NCI-H226 (cell line): ENCODE results near the gene DMRT2.
A peak's percentile ranks its signal among the peaks of the same experiment; 100 is the strongest.

ENCODE experiments used
- DNase-seq: peaks from one replicate; pipeline ENCODE4 v3.0.0-alpha.2; 2015

DMRT2 gene

GRCh38 chr9:1047591-1048230 is 2.4 kb upstream of the DMRT2 start:
- no peak for DNase-seq

DNA sequence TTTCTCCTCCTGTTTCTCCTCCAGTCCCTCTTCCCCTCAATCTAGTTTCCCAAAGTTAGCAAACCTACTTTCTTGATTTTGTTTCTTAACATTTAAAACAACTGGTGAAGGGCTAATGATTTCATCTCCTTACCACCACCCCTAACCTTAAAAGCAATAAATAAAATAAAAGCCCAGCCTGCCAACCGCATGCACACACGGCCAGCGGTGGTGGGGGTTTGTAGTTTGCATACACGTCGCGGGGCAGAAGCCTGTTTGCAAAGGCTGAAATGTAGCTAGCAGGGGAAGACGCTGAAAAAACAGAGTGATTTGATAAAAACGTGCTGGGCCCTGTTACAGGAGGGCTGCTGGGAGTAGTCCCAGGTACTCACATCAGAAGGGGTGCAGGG is 1.9 kb upstream of the DMRT2 start:
- DNase-seq = no peak

DNA sequence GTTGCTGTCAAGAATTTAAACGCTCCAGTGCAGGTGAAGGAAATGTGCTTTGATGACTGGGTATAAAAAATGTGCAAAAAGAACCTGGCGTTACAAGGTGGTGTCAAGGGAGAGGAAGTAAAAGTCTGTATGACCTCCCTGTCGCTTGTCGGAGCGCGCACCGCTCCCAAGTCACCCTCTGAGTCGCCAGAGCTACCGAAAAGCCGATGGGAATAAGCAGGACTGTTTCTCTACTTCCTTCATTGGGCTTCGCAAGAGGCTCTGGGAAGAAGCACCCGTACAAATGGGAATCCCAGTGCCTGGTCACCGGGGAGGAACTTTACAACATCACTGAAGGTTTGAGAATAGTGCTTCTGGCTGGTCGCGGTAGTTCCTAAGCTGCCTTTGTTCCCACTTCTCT is 1.3 kb upstream of the DMRT2 start:
- DNase-seq = no peak

GRCh38 chr9:1049641-1050040 is 516 bp upstream of the DMRT2 start:
- no peak for DNase-seq

DNA sequence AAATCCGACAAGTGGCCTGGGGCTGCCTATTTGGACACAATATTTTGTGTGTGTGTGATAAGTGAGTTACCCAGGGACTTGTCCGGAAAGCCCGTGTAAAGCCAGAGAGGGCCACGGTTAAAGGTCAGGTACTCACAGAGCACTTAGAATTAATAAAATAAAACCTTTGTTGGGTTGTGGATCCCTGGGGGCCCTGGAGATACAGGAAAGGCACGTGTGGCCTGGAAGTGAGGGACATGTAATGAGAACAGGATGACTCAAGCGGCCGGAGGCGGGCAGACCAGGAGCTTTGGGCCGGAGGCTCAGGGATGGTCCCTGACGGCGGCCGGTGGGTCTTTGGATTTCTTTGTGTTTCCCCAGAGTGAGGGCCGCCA is 1.0 kb downstream of the DMRT2 start:
- DNase-seq = no peak

DNA sequence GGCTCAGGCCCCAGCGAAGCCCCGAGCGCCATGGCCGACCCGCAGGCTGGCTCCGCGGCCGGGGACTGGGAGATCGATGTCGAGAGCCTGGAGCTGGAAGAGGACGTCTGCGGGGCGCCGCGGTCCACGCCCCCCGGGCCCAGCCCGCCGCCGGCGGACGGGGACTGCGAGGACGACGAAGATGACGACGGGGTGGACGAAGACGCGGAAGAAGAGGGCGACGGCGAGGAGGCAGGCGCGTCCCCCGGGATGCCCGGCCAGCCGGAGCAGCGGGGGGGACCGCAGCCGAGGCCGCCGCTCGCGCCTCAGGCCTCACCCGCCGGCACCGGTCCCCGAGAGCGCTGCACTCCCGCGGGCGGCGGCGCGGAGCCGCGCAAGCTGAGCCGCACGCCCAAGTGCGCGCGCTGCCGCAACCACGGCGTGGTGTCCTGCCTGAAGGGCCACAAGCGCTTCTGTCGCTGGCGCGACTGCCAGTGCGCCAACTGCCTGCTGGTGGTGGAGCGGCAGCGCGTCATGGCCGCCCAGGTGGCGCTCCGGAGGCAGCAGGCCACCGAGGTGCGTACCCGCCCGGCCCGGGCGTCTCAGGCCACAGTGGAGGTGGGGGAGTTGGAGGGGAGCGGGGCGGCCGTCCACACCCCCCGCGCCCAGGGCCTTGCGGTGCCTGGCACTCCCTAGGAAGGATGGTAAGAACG is 1.6 kb downstream of the DMRT2 start:
- no peak for DNase-seq

DNA sequence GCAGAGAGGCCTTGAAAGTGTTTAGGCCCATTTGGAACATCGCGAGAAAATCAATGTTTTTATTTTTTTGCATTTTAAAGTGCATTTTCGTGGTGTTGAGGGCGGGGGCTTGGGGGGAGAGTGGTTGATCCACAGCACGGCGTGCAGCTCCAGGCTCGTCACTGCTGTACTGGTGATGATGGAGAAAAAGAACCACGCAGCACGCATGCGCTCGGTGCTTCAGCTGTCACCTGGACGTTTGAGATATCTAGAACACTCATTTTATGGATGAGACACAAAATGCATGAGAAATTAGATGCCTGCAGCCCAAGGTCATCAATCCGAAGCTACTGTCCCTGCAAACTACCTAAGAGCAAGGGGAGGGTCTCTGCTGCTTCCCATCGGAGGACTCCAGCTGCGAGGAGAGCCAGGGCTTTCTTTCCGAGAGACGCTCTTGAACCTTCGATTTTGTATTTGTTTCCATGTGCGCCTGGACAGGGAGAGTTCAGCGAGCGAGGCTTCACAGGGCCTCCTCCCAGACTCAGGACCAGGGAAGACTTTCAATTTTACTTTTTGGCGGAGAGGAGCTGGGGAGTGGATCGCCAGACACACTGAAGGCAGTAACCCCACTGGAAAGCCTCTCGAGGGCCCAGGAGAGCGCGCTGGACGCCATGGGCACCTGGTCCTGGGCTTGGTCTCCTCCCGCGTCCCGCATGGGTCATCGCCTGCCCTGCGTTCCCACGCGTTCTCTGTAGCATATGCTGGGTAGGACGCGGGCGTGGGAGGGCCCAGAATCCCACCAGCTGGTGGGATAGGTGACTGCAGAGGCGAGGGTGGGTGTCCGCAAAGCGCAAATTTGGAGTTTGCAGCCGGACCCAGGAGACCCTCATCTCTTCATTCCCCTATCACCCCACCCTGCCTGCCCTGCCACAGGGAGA is 2.5 kb downstream of the DMRT2 start:
- no peak for DNase-seq

DNA sequence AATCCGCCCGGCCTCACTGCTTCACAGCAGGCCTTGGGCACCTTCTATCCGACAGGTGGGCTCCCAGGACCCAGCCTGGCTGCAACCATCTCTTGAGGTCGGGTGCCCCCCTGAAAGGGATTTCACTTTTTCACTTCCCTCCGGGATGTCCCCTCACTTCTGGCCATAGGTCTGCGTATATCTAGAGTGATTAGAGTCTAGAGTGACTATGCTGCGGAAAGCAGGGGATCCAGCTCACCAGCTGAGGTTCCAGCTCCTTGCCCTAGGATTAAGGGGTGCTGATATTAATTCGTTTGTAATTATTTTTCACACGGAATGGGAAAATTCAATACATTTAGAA is 3.1 kb downstream of the DMRT2 start:
- no peak for DNase-seq

GRCh38 chr9:1053986-1054425 is 3.8 kb downstream of the DMRT2 start:
- no peak for DNase-seq

- no peak for DNase-seq
Observed at GRCh38 chr9:1055166-1055565, 5.0 kb downstream of the DMRT2 start.

DNA sequence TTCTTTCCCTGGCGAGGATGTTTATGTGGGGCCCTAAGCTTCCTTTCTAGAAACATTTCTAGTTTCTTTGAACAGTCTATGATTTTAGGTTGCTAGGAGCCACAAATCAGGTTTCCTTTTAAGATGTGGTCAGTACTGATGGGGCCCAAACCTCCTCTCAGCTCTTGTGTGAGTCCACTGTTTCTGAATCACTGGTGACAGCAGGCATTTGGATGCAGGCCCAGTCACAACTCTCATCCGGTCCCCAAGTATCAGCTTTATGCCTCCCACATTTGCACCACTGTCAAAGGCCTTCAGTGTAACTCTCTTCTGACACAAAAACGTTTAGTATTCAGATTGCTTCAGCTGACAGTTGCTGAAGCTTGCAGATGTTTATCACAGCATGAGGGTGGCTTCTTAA is 7.8 kb downstream of the DMRT2 start:
- DNase-seq = no peak

GRCh38 chr9:1058826-1059487 is 8.8 kb downstream of the DMRT2 start:
- DNase-seq = no peak

- DNase-seq = no peak
Observed at GRCh38 chr9:1065130-1065529, 15.0 kb downstream of the DMRT2 start.

- DNase-seq = no peak
Observed at GRCh38 chr9:1070692-1071091, 20.5 kb downstream of the DMRT2 start.

GRCh38 chr9:1071730-1072129 is 21.6 kb downstream of the DMRT2 start:
- DNase-seq = no peak

GRCh38 chr9:1073497-1073896 is 23.3 kb downstream of the DMRT2 start:
- DNase-seq = no peak

- DNase-seq = no peak
Observed at GRCh38 chr9:1077616-1078015, 27.5 kb downstream of the DMRT2 start.

DNA sequence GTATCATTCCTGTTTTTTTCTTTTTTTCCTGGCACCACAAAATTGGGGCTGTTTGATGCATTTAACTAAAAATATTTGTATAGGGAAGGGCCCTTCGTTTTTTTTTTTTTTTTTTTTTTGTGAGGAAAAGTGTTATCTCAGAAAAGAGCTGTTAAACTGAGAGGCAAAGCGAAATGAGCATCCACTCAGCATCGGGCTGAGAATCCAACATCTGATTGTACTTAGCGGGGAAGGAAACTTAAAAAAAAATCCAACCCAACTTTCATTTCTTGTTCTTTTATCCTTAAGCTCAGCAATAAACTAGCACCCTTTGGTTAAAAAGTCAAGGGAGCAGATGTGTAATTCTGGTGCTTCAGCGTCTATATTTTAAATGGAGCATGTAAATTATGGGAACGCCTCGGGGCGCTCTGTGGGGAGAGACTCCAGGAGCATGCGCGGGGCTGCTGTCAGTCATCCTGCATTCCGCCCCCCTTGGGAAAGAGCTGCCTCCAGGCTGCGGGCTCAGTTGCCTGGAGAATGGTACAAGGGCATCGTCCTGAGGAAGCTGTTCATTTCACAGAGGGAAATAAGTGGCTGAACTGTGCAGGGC is 33.3 kb downstream of the DMRT2 start:
- peak; percentile 3 for DNase-seq

- no peak for DNase-seq
Observed at GRCh38 chr9:1085086-1085485, 34.9 kb downstream of the DMRT2 start.

GRCh38 chr9:1086517-1086916 is 36.4 kb downstream of the DMRT2 start:
- no peak for DNase-seq

- DNase-seq = no peak
Observed at GRCh38 chr9:1087120-1087881, 37.1 kb downstream of the DMRT2 start.

DNA sequence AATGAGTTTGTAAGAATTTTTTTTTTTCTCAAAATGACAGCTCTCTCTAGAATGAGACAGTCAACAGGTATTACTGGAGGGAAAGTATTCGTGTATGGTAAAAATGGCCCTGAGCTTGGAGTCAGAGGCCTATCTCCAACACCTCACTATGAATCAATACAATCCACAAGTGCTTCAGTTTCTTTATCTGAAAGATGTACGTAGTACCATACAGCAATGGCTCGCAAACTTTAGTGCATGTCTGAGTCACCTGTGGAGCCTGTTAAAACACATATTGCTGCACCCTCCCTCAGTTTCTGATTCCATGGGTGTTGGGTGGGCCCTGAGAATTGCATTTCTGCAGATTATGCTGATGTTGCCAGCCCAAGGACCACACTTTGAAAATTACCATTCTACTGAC is 44.6 kb downstream of the DMRT2 start:
- DNase-seq = no peak
